ENCODE measurements around the gene CCND2.
A peak's percentile ranks its signal among the peaks of the same experiment; 100 is the strongest.

Gene CCND2

GRCh38 chr12:4272424-4273272, 914 bp upstream of the CCND2 start (continued):
- no peak for TF ChIP-seq ZNF133 (tag by site-specific recombination; IDR thresholded peaks at IDR 0.05)
- peak; percentile 45; the same call in 1 of the 2 replicates for TF ChIP-seq ZNF394 (tag by site-specific recombination; IDR thresholded peaks at IDR 0.05; ENCODE audit: borderline replicate concordance)
- TF ChIP-seq ZNF561 (tag by site-specific recombination; IDR thresholded peaks at IDR 0.05; ENCODE audit: borderline replicate concordance) = no peak; the same call in none of the 2 replicates
- TF ChIP-seq, protein P1, sequence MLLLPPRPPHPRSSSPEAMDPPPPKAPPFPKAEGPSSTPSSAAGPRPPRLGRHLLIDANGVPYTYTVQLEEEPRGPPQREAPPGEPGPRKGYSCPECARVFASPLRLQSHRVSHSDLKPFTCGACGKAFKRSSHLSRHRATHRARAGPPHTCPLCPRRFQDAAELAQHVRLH (tag by site-specific recombination; IDR thresholded peaks at IDR 0.05) = peak; percentile 62; the same call in 1 of the 2 replicates
- TF ChIP-seq ZNF596 (tag by site-specific recombination; IDR thresholded peaks at IDR 0.05) = no peak
- no peak for TF ChIP-seq ZFP41 (tag by site-specific recombination; IDR thresholded peaks at IDR 0.05; ENCODE audit: borderline replicate concordance)
- 0 out of 2 replicates have a peak, but pooled peaks have one; percentile 62 for TF ChIP-seq ZBTB7A (tag by site-specific recombination; IDR thresholded peaks at IDR 0.05; ENCODE audit: low read depth)
- TF ChIP-seq ZIC2 (tag by site-specific recombination; IDR thresholded peaks at IDR 0.05) = peak; percentile 96
- TF ChIP-seq ZBTB1 (tag by site-specific recombination; IDR thresholded peaks at IDR 0.05) = peak; percentile 57; the same call in 1 of the 2 replicates
- TF ChIP-seq CTCF (tag by site-specific recombination; IDR thresholded peaks at IDR 0.05) = 0 out of 2 replicates have a peak, but pooled peaks have one; percentile 23
- peak; percentile 85 for TF ChIP-seq ZNF423 (tag by site-specific recombination; IDR thresholded peaks at IDR 0.05)
- no peak for TF ChIP-seq ZNF747 (tag by site-specific recombination; IDR thresholded peaks at IDR 0.05)
- TF ChIP-seq ZNF664 (tag by site-specific recombination; IDR thresholded peaks at IDR 0.05) = no peak
- TF ChIP-seq ZNF544 (tag by site-specific recombination; IDR thresholded peaks at IDR 0.05) = no peak
- TF ChIP-seq, protein P2, sequence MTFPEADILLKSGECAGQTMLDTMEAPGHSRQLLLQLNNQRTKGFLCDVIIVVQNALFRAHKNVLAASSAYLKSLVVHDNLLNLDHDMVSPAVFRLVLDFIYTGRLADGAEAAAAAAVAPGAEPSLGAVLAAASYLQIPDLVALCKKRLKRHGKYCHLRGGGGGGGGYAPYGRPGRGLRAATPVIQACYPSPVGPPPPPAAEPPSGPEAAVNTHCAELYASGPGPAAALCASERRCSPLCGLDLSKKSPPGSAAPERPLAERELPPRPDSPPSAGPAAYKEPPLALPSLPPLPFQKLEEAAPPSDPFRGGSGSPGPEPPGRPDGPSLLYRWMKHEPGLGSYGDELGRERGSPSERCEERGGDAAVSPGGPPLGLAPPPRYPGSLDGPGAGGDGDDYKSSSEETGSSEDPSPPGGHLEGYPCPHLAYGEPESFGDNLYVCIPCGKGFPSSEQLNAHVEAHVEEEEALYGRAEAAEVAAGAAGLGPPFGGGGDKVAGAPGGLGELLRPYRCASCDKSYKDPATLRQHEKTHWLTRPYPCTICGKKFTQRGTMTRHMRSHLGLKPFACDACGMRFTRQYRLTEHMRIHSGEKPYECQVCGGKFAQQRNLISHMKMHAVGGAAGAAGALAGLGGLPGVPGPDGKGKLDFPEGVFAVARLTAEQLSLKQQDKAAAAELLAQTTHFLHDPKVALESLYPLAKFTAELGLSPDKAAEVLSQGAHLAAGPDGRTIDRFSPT (tag by site-specific recombination; IDR thresholded peaks at IDR 0.05) = peak; percentile 87
- no peak; the same call in 1 of the 2 replicates for TF ChIP-seq ZBTB44 (tag by site-specific recombination; IDR thresholded peaks at IDR 0.05)
- TF ChIP-seq HOXA7 (CRISPR knock-in tag; IDR thresholded peaks at IDR 0.05; ENCODE audit: borderline replicate concordance) = no peak
- TF ChIP-seq ZNF555 (tag by site-specific recombination; conservative IDR thresholded peaks at IDR 0.05) = no peak
- TF ChIP-seq ZNF169 (tag by site-specific recombination; IDR thresholded peaks at IDR 0.05) = no peak
- TF ChIP-seq, protein P3, sequence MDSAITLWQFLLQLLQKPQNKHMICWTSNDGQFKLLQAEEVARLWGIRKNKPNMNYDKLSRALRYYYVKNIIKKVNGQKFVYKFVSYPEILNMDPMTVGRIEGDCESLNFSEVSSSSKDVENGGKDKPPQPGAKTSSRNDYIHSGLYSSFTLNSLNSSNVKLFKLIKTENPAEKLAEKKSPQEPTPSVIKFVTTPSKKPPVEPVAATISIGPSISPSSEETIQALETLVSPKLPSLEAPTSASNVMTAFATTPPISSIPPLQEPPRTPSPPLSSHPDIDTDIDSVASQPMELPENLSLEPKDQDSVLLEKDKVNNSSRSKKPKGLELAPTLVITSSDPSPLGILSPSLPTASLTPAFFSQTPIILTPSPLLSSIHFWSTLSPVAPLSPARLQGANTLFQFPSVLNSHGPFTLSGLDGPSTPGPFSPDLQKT (IDR thresholded peaks at IDR 0.05; ENCODE audit: borderline replicate concordance, low read depth, low read length) = no peak
- no peak for TF ChIP-seq MYNN (tag by site-specific recombination; IDR thresholded peaks at IDR 0.05; ENCODE audit: borderline replicate concordance)
- peak; percentile 23; the same call in 1 of the 2 replicates for TF ChIP-seq SP2 (tag by site-specific recombination; IDR thresholded peaks at IDR 0.05)
- TF ChIP-seq, protein P4, sequence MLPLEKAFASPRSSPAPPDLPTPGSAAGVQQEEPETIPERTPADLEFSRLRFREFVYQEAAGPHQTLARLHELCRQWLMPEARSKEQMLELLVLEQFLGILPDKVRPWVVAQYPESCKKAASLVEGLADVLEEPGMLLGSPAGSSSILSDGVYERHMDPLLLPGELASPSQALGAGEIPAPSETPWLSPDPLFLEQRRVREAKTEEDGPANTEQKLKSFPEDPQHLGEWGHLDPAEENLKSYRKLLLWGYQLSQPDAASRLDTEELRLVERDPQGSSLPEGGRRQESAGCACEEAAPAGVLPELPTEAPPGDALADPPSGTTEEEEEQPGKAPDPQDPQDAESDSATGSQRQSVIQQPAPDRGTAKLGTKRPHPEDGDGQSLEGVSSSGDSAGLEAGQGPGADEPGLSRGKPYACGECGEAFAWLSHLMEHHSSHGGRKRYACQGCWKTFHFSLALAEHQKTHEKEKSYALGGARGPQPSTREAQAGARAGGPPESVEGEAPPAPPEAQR (tag by site-specific recombination; IDR thresholded peaks at IDR 0.05) = no peak
- TF ChIP-seq, protein P5, sequence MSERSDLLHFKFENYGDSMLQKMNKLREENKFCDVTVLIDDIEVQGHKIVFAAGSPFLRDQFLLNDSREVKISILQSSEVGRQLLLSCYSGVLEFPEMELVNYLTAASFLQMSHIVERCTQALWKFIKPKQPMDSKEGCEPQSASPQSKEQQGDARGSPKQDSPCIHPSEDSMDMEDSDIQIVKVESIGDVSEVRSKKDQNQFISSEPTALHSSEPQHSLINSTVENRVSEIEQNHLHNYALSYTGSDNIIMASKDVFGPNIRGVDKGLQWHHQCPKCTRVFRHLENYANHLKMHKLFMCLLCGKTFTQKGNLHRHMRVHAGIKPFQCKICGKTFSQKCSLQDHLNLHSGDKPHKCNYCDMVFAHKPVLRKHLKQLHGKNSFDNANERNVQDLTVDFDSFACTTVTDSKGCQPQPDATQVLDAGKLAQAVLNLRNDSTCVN (tag by site-specific recombination; optimal IDR thresholded peaks at IDR 0.05) = peak; percentile 96
- TF ChIP-seq KLF10 (tag by site-specific recombination; IDR thresholded peaks at IDR 0.05) = no peak; the same call in 1 of the 2 replicates
- peak; percentile 79 for TF ChIP-seq BCL11B (tag by site-specific recombination; IDR thresholded peaks at IDR 0.05; ENCODE audit: low read depth)
- no peak for TF ChIP-seq ZNF175 (tag by site-specific recombination; IDR thresholded peaks at IDR 0.05)
- 0 out of 2 replicates have a peak, but pooled peaks have one; percentile 42 for TF ChIP-seq ZNF777 (tag by site-specific recombination; IDR thresholded peaks at IDR 0.05; ENCODE audit: borderline replicate concordance)

All from HEK293 (cell line).